ENCODE measurements around the gene ISL1. TPM values are rescaled to one million over a fixed set of nuclear protein-coding genes. Genes with fewer than 3 reads are reported as not detected.

ISL1 gene
- total RNA-seq, 1 donor from 2014 or later: not detected

DNA sequence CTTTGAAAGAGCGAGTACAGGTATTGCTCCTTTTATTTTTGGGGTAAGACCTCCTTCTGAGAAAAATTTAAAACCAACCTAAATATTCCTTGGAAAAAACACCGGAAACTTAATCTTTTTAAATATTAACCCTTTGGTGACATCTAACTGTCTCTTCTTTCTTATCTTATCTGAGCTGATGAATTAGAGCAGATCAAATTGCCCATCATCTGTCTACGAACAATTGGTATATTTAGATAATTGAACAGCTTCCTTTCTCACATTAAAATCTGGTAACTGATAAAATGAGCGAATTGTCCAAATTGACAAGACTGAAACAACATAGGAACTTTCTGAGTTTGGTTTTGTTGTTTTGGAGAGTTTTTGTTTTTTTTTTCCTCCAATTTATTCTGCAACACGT, 2.0 kb downstream of the ISL1 start:
- no peak for ATAC-seq
- intact Hi-C loops (cut with micrococcal nuclease): no loop called here
- DNase-seq: no peak

DNA sequence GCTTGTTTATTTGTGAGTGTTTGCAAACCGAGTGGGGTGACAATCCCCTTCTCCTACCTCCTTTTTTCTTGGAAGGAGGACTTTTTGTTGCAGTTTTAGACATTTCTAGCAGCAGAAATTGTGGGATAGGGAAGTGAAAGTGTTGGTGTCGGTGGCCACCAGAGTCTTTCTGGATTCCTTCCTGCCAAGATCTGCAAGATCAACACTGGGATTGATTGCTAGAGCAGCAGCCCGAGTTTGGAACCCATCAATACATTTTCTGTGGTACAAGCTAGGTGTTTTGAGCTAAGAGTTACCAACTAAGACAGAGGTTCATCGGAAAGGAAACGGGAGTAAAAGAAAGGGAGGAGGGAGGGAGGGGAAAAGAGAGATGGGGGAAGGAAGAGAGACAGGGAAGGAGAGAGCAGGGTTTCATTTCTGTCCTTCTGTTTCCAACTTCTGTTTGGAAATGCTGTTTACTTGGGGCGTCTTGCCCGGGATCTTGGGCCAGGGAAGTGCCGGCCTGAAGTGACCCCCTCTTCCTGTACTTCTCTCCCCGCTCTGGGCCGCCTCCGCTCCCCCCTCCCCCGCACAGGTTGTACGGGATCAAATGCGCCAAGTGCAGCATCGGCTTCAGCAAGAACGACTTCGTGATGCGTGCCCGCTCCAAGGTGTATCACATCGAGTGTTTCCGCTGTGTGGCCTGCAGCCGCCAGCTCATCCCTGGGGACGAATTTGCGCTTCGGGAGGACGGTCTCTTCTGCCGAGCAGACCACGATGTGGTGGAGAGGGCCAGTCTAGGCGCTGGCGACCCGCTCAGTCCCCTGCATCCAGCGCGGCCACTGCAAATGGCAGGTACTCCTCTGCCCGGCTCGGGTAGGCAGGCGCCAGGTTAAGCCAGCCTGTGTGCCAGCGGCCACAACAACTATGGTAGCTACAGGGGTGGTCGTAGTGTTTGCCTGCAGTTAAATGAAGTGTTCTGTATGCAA, 4.0 kb downstream of the ISL1 start:
- intact Hi-C loops (cut with micrococcal nuclease): no loop called here
- ATAC-seq: no peak
- no peak for DNase-seq

DNA sequence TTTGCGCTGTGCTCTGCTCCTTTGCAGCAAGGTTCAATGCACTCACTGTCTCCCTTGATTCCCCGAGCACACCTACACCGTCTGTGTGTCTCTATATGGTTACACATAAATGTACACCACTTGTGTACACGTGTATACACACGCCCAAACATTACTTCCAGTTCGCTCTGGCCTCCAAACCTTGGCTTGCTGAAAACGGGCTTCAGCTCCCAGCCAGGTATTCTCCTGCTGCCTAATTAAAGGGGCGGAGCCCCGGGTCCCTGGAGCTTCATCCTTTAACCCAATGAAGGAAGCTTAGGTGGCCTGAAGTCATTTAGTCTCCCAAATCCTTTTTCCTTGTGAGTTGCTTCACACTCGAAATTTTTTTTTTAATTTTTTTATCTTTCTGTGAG, 4.6 kb downstream of the ISL1 start:
- intact Hi-C loops (cut with micrococcal nuclease): no loop called here
- ATAC-seq: no peak
- DNase-seq: no peak

- DNase-seq (no peak), ATAC-seq (no peak)
- intact Hi-C loops (cut with micrococcal nuclease): no loop called here
These were observed 5.4 kb downstream of the ISL1 start for GRCh38 chr5:51388488-51389287.

- ATAC-seq (no peak), DNase-seq (no peak)
These were observed 6.0 kb downstream of the ISL1 start for GRCh38 chr5:51389288-51389576.

GRCh38 chr5:51389577-51390463, 6.6 kb downstream of the ISL1 start:
- DNase-seq (no peak), ATAC-seq (no peak)
- intact Hi-C loops (cut with micrococcal nuclease): no loop called here

More at GRCh38 chr5:51389288-51389576, 6.0 kb downstream of the ISL1 start:
- intact Hi-C loops (cut with micrococcal nuclease): no loop called here

DNA sequence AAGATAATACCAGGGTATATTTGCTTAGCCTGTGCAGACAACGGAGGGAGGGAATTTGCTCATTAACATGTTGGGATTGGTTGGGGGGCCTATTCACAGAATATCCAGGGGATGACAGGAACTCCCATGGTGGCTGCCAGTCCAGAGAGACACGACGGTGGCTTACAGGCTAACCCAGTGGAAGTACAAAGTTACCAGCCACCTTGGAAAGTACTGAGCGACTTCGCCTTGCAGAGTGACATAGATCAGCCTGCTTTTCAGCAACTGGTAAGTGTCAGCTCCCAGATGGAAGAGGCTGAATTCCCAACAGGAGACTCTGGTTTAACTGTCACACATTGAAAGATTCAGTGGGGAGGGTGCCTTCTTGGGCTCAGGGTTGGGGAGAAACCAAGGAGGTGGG, 7.9 kb downstream of the ISL1 start:
- DNase-seq: no peak
- intact Hi-C loops (cut with micrococcal nuclease): no loop called here
- ATAC-seq: no peak

DNA sequence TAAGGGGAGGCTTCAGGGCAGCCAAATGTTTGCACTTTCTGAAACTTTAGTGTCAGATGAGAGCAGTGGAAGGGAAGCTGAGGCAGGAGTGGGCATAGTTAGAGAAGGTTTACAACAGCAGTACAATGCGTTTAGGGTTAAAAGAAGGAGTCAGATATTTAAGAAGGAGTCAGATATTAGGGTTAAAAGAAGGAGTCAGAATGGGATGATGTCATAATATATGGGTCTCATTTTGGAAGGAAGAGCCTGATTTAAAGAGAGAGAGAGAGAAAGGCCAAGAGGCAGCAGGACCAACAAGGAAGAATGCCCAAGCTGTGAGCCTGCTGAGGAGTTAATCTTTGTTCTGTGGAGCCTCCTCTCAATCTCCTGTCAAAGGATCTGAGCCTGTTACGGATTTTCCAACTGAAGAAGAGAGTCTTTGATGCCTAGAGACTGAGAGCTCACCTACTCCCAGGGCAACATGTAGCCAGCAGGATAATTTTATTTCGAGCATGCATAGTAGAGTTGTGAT, 9.5 kb downstream of the ISL1 start:
- ATAC-seq (no peak), DNase-seq (no peak)
- intact Hi-C loops (cut with micrococcal nuclease): no loop called here

DNA sequence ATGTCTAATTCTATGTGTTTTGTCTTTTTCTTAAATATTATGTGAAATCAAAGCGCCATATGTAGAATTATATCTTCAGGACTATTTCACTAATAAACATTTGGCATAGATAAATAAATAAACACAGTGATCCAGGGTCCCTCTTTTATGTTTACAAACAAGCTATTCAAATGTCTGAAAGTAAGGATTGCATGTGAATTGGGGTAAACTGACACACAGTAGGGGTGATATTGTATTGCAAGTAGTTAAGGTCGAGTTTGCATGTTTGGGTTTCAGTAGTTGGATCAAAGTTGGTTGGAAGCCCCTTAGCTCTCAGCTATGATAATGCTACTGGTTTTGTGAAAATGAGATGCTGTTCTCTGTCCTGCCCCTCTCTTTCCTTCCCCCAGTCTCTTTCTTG, 11.4 kb downstream of the ISL1 start:
- no peak for ATAC-seq
- intact Hi-C loops (cut with micrococcal nuclease): no loop called here
- no peak for DNase-seq

- no peak for ATAC-seq
- intact Hi-C loops (cut with micrococcal nuclease): no loop called here
- no peak for DNase-seq
These were observed 12.0 kb downstream of the ISL1 start for GRCh38 chr5:51395245-51395644.

GRCh38 chr5:51395666-51396356, 12.6 kb downstream of the ISL1 start:
- intact Hi-C loops (cut with micrococcal nuclease): no loop called here
- DNase-seq (no peak), ATAC-seq (no peak)

- no peak for DNase-seq
These were observed 13.5 kb downstream of the ISL1 start for GRCh38 chr5:51396797-51397196.

GRCh38 chr5:51397996-51398395, 14.7 kb downstream of the ISL1 start:
- intact Hi-C loops (cut with micrococcal nuclease): no loop called here
- no peak for ATAC-seq
- no peak for DNase-seq

More at GRCh38 chr5:51396797-51397196, 13.5 kb downstream of the ISL1 start:
- intact Hi-C loops (cut with micrococcal nuclease): no loop called here
- ATAC-seq: no peak

DNA sequence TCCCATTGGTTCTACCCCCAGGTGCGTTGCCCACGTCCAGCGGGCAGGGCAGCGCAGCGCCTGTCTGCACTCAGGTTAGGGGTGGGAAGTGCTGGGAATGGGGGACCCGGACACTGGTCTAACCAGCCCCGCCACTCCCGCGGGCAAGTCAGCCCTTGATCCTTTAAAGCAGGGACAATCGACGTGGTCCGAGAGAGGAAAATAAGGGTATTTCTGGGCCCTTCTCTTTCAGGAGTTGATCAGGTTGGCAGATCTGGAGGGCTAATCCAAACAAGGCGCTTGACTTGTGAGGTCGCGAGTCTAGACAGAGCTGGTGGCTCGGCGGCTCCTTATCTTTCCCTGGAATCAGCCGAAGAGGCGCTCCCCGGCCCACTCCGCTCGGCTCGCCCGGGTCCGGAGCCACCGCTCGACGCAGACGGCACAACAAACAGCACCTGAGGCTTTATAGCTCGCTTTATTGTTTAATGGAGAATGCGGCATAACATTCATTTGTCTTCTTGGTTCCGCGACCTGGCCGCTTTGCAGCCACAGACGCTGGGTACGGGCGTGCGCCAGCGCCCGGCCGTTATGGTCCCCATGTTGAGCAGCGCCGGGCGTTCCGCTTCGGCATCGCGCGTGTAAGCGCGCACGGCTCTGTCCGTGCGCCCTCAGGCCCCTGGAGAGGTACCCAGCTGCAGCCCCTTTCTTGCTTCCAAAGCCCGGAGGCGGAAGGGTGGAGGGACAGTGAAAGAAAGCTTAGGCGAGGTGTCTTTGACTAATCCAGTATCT, 15.8 kb downstream of the ISL1 start:
- ATAC-seq: no peak
- intact Hi-C loops (cut with micrococcal nuclease): no loop called here
- no peak for DNase-seq

DNA sequence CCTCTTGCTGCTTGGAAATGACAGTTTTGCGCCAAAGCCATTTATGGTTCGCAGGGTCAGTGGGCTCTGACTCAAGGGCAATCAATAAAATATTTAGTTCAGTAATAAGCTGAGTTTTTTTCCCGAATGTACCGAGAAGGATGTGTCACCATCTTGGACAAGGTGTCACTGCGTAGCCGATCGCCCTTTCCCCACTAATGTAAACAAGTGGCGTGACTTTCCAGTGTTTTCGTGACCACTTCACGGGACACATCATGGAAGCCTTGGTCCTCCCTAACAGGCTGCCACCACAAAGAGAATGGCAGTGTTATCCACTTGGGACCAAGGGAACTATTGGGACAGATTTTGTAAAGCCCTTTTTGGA, 16.4 kb downstream of the ISL1 start:
- ATAC-seq: no peak
- intact Hi-C loops (cut with micrococcal nuclease): no loop called here

GRCh38 chr5:51404255-51404654, 21.0 kb downstream of the ISL1 start:
- DNase-seq (no peak), ATAC-seq (no peak)
- intact Hi-C loops (cut with micrococcal nuclease): no loop called here

More for the DNA sequence above, 16.4 kb downstream of the ISL1 start:
- DNase-seq: no peak

- DNase-seq (no peak), ATAC-seq (no peak)
- intact Hi-C loops (cut with micrococcal nuclease): no loop called here
These were observed 28.7 kb downstream of the ISL1 start for GRCh38 chr5:51411921-51412325.

GRCh38 chr5:51414516-51414915, 31.3 kb downstream of the ISL1 start:
- ATAC-seq (no peak), DNase-seq (no peak)
- intact Hi-C loops (cut with micrococcal nuclease): no loop called here
